Nephron progenitor cell (in vitro differentiated cells): ENCODE measurements around the gene TMC1.

Experiments used
- DNase-seq: peaks from one replicate; pipeline ENCODE4 v3.0.0; 2021
- H3K27ac Mint-ChIP-seq: 2 replicates; pipeline ENCODE4 v1.8.0; 2021; ENCODE audit warnings: mild to moderate bottlenecking, moderate library complexity, mixed read lengths
- H3K27me3 Mint-ChIP-seq: 2 replicates; pipeline ENCODE4 v1.8.0; 2021; ENCODE audit warnings: mild to moderate bottlenecking, low read depth, mixed read lengths; ENCODE audit not compliant: poor library complexity
- H3K36me3 Mint-ChIP-seq: 2 replicates; pipeline ENCODE4 v1.8.0; 2021; ENCODE audit warnings: low read depth, mixed read lengths
- H3K4me1 Mint-ChIP-seq: 2 replicates; pipeline ENCODE4 v1.8.0; 2021; ENCODE audit warnings: mixed read lengths
- H3K4me3 Mint-ChIP-seq: 2 replicates; pipeline ENCODE4 v1.8.0; 2021; ENCODE audit warnings: mild to moderate bottlenecking, moderate library complexity, mixed read lengths
- H3K9me3 Mint-ChIP-seq: 2 replicates; pipeline ENCODE4 v1.8.0; 2021; ENCODE audit warnings: mild to moderate bottlenecking, moderate library complexity, mixed read lengths
- TF ChIP-seq, protein P1 (sequence below): fragments of 200-600 bp; sonication (generic); IDR thresholded peaks from 2 replicates; pipeline ENCODE4 v1.5.0; 2021; ENCODE audit warnings: antibody characterized with exemption

TMC1 gene

DNA sequence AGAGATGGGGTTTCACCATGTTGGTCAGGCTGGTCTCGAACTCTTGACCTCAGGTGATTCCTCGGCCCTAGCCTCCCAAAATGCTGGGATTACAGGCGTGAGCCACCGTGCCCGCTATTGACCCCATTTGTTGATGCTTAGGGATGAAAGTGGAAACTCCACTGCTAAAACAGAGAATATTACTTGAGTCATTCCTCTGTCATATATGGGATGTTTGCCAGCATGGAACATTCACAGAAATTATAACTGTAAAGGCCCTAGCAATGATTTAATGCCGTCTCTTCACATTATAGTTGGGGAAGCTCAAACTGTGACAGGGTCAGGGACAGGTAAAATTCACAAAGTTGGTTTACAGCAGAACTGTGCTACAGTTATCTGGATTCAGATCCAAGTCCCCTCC, 94.5 kb downstream of the TMC1 start:
- no peak overlapping the region for H3K27ac Mint-ChIP-seq
- peaks cover 9% of the 10 kb centered on the region for H3K4me1 Mint-ChIP-seq
- H3K4me3 Mint-ChIP-seq = no peak overlapping the region
- no peak for DNase-seq
- no peaks in the 10 kb centered on the region for H3K36me3 Mint-ChIP-seq
- no peaks in the 10 kb centered on the region for H3K27me3 Mint-ChIP-seq
- TF ChIP-seq, protein P1, sequence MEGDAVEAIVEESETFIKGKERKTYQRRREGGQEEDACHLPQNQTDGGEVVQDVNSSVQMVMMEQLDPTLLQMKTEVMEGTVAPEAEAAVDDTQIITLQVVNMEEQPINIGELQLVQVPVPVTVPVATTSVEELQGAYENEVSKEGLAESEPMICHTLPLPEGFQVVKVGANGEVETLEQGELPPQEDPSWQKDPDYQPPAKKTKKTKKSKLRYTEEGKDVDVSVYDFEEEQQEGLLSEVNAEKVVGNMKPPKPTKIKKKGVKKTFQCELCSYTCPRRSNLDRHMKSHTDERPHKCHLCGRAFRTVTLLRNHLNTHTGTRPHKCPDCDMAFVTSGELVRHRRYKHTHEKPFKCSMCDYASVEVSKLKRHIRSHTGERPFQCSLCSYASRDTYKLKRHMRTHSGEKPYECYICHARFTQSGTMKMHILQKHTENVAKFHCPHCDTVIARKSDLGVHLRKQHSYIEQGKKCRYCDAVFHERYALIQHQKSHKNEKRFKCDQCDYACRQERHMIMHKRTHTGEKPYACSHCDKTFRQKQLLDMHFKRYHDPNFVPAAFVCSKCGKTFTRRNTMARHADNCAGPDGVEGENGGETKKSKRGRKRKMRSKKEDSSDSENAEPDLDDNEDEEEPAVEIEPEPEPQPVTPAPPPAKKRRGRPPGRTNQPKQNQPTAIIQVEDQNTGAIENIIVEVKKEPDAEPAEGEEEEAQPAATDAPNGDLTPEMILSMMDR = no peak
- no peaks in the 10 kb centered on the region for H3K9me3 Mint-ChIP-seq

DNA sequence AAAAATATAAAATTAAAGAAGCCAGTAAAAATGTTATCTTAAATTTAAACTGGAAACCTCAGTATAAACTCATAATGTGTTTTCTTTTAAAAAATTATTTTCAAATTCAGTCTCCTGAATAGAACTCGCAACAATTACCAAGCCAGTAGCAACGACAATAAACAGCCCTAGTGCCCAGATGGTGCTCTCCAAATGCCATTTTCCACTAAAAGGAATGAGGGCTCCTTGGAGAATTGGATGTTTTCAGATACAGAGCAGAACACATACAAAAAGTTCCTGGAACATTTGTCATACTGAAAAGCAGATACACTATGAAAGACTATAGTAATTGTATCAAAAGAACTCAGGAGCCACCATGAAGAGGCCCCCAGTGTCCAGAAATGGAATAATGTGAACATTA, 97.4 kb downstream of the TMC1 start:
- Mint-ChIP-seq H3K4me3 (no peak overlapping the region), H3K27me3 (no peaks in the 10 kb centered on the region), H3K27ac (no peak overlapping the region), H3K4me1 (peaks cover 3% of the 10 kb centered on the region), H3K36me3 (no peaks in the 10 kb centered on the region), H3K9me3 (no peaks in the 10 kb centered on the region)
- DNase-seq = no peak
- TF ChIP-seq, protein P1 = no peak

DNA sequence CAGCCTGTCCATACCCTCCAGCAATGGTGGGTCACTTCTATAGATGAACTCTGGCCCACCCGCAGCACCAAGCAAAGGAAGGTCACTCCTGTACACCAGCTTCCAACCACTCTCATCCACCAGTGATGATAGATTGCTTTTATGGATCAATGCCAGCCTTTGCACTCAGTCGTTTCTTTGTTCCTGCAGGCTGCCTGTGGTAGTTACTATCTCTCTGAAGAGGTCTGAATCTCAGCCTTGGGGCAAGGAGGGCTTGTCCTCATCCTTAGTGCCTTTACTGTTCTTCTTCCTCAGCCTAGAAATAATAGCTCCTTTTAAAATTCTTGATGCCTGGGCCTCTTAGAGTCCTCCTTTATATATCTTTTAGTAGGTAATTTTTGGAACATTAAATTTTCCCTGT, 100.8 kb downstream of the TMC1 start:
- Mint-ChIP-seq H3K27ac (no peak overlapping the region), H3K4me3 (no peak overlapping the region), H3K4me1 (no peaks in the 10 kb centered on the region), H3K36me3 (no peaks in the 10 kb centered on the region), H3K9me3 (no peaks in the 10 kb centered on the region), H3K27me3 (no peaks in the 10 kb centered on the region)
- DNase-seq = no peak
- TF ChIP-seq, protein P1 = no peak

DNA sequence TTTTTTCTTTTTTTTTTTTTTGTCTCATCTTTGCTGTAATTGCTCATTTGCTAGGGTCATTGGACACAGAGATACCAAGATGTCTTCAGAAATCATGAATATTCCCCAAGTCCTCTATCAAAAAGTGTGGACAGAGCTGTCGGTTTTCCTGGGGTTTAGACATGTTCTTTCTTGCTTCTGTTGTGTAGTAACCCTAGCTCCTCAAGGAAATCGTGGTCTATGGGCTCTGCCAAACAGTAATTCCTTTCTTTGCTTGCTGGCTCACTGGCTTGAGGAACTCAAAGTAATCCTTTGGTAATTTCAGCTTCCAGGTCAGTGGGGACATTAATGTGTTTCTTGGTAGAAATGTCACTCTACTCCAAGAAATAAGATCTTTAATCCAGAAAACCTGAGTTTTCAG, 101.7 kb downstream of the TMC1 start:
- no peaks in the 10 kb centered on the region for H3K4me1 Mint-ChIP-seq
- H3K27ac Mint-ChIP-seq = no peak overlapping the region
- no peaks in the 10 kb centered on the region for H3K36me3 Mint-ChIP-seq
- no peak overlapping the region for H3K4me3 Mint-ChIP-seq
- no peaks in the 10 kb centered on the region for H3K9me3 Mint-ChIP-seq
- TF ChIP-seq, protein P1 = no peak
- no peaks in the 10 kb centered on the region for H3K27me3 Mint-ChIP-seq
- no peak for DNase-seq

DNA sequence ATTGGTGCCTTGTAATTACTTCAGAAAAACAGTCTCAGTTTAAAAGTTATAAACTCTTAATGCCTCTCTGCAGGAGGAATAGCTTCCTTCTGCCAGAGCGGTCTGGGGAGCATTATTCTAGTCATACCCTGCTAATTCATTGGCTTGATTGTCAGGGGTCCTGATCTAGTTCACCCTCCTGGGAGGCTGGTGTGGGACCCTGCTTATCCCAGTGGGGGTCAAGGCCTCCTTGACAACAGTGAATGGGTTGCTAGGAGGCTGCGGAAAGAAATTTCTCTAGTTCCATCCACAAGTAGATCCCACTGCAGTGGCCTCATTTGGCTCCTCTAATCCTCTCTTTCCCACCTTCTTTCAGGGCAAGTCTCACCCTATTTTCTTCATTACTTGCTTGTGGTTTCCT, 105.7 kb downstream of the TMC1 start:
- H3K4me3 Mint-ChIP-seq = no peak overlapping the region
- peaks cover 2% of the 10 kb centered on the region for H3K27me3 Mint-ChIP-seq
- no peak for DNase-seq

DNA sequence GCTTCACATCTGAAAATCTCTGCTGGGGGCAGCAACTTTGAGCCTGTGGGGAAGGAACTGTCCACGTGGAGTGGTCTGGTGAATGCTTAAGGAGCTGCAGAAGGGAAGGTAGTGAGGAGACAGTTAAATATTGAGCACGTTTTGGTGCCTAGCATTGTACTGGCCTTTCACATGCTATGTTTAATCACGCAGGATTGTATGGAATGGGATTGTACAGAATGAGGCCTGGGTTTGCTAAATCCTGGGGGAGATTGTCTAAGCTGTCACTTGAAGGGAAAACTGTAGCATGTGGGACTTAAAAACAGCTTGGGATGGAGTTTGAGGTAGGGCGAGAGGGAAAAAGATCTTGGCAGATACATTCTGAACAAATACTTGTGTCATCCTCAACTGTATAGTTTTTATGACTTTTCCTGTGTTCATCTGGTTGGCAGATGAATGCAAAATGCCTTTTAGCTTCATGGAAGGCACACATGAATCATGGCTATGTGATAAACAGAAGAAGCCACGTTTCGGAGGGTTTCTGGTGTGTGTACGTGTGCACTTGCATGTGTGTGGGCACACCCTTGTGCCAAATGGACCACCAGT, 106.6 kb downstream of the TMC1 start:
- Mint-ChIP-seq H3K4me1 (no peaks in the 10 kb centered on the region), H3K36me3 (no peaks in the 10 kb centered on the region), H3K9me3 (peaks cover 6% of the 10 kb centered on the region), H3K27me3 (peaks cover 2% of the 10 kb centered on the region), H3K27ac (no peak overlapping the region), H3K4me3 (no peak overlapping the region)
- DNase-seq = no peak
- TF ChIP-seq, protein P1 = no peak

More for the DNA sequence above, 105.7 kb downstream of the TMC1 start:
- TF ChIP-seq, protein P1 = no peak
- H3K36me3 Mint-ChIP-seq = no peaks in the 10 kb centered on the region
- no peaks in the 10 kb centered on the region for H3K4me1 Mint-ChIP-seq
- H3K9me3 Mint-ChIP-seq = peaks cover 4% of the 10 kb centered on the region
- H3K27ac Mint-ChIP-seq = no peak overlapping the region
